Right atrium auricular region (tissue), 2 donors: ENCODE results near the gene PPCS. TPM values are rescaled to one million over a fixed set of nuclear protein-coding genes. Genes with fewer than 3 reads are reported as not detected.

Source experiments
- DNase-seq: peaks from one replicate; pipeline ENCODE4 v3.0.0-alpha.2; 2019; ENCODE audit warnings: low spot score
- H3K27ac ChIP-seq, 2 donors: fragments of 200-600 bp; sonication (generic); 1 replicate in 1 of 2; 2 replicates in 1 of 2; pipeline ENCODE4 v1.5.1; 2016 to 2019
- H3K27me3 ChIP-seq, 2 donors: fragments of 200-600 bp; sonication (generic); one replicate each; pipeline versions ENCODE4 v1.5.1 to v1.6.0; 2017 to 2019
- H3K36me3 ChIP-seq: fragments of 200-600 bp; sonication (generic); one replicate; pipeline ENCODE4 v1.5.1; 2016
- H3K4me1 ChIP-seq, 2 donors: fragments of 200-600 bp; sonication (generic); one replicate each; pipeline versions ENCODE4 v1.5.1 to v1.6.0; 2017 to 2019
- H3K4me3 ChIP-seq, 2 donors: fragments of 200-600 bp; sonication (generic); 1 replicate in 1 of 2; 2 replicates in 1 of 2; pipeline ENCODE4 v1.5.1; 2017 to 2019; ENCODE audit warnings: mild to moderate bottlenecking in 1 of 2, moderate library complexity in 1 of 2
- H3K9me3 ChIP-seq, 2 donors: fragments of 200-600 bp; sonication (generic); one replicate each; pipeline ENCODE4 v1.5.1; 2019
- total RNA-seq, 2 donors: library from RNA; depleted of rRNA; stranded (reverse); fragments of >200 nt; gene quantifications; one replicate each; pipeline ENCODE4 v1.1.0, GENCODE V29; 2016
- TF ChIP-seq, protein P1 (sequence below), 2 donors: fragments of 200-600 bp; sonication (generic); IDR thresholded peaks; one replicate each; pipeline ENCODE4 v1.5.1; 2019; ENCODE audit warnings: antibody characterized with exemption in 2 of 2

The PPCS gene
- total RNA-seq, 2 donors from 2014 or later = 36.8 to 42.6 TPM

DNA sequence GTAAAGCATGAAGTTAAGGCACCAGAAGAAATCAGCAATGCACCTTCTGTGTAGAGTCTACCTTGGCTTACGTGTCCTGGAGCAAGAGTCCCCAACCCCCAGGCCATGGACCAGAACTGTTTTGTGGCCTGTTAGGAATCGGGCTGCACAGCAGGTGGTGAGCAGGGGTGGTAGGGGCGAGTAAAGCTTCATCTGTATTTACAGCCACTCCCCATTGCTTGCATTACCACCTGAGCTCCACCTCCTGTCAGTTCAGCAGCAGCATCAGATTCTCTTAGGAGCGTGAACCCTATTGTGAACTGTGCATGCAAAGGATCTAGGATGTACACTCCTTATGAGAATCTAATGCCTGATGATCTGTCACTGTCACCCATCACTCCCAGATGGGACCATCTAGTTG, 22.0 kb upstream of the PPCS start:
- H3K36me3 ChIP-seq = no peaks in the 10 kb centered on the region
- no peaks in the 10 kb centered on the region for H3K27me3 ChIP-seq
- H3K9me3 ChIP-seq = no peaks in the 10 kb centered on the region
- no peak overlapping the region for H3K27ac ChIP-seq
- H3K4me3 ChIP-seq = no peak overlapping the region
- TF ChIP-seq, protein P1, sequence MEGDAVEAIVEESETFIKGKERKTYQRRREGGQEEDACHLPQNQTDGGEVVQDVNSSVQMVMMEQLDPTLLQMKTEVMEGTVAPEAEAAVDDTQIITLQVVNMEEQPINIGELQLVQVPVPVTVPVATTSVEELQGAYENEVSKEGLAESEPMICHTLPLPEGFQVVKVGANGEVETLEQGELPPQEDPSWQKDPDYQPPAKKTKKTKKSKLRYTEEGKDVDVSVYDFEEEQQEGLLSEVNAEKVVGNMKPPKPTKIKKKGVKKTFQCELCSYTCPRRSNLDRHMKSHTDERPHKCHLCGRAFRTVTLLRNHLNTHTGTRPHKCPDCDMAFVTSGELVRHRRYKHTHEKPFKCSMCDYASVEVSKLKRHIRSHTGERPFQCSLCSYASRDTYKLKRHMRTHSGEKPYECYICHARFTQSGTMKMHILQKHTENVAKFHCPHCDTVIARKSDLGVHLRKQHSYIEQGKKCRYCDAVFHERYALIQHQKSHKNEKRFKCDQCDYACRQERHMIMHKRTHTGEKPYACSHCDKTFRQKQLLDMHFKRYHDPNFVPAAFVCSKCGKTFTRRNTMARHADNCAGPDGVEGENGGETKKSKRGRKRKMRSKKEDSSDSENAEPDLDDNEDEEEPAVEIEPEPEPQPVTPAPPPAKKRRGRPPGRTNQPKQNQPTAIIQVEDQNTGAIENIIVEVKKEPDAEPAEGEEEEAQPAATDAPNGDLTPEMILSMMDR (IDR thresholded peaks at IDR 0.05) = no peak
- DNase-seq = no peak
- H3K4me1 ChIP-seq = peaks cover 0 to 6% of the 10 kb centered on the region in 2 donors

DNA sequence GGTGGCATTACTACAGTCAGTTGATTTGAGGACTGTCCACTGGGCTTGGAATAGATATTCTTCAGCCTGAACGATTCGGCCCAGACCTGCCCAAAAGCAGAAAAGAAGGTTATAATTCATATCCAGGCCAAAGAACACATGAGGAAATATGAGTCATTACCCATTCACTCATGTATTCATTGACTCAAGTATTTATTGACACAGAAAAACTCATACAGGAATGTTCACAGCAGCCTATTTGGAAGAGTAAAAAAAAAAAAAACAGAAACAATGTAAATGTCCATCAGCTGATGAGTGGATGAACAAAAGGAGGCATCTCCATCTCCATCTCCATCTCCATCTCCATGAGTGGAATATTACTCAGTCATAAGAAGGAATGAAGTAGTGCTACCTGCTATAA, 16.4 kb upstream of the PPCS start:
- Histone ChIP-seq H3K9me3 (no peaks in the 10 kb centered on the region), H3K4me1 (no peaks in the 10 kb centered on the region), H3K27me3 (no peaks in the 10 kb centered on the region), H3K4me3 (no peak overlapping the region), H3K27ac (no peak overlapping the region), H3K36me3 (no peaks in the 10 kb centered on the region)
- TF ChIP-seq, protein P1 (IDR thresholded peaks at IDR 0.05) = no peak
- DNase-seq = no peak

DNA sequence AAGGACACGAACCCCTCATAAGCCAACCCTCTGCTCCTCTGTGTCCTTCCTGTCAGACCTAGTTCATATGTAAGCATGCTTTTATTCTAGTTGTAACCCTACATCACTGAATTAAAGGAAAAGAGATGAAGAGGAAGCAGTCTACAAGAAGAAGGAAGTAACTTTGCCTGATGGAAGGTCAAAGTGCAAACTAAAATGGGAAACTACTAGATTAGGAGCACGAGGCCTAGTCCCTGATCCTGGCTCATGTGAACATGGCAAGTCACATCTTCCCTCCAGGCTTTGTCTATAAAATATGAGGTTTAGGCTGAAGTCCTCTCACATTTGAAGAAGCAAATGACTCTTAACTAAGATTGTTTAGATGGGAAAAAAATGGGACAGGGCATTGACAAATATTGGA, 13.7 kb upstream of the PPCS start:
- no peaks in the 10 kb centered on the region for H3K4me1 ChIP-seq
- no peaks in the 10 kb centered on the region for H3K36me3 ChIP-seq
- no peaks in the 10 kb centered on the region for H3K27me3 ChIP-seq
- H3K9me3 ChIP-seq = no peaks in the 10 kb centered on the region
- H3K4me3 ChIP-seq = no peak overlapping the region
- DNase-seq = no peak
- H3K27ac ChIP-seq = no peak overlapping the region
- TF ChIP-seq, protein P1 (IDR thresholded peaks at IDR 0.05) = no peak

DNA sequence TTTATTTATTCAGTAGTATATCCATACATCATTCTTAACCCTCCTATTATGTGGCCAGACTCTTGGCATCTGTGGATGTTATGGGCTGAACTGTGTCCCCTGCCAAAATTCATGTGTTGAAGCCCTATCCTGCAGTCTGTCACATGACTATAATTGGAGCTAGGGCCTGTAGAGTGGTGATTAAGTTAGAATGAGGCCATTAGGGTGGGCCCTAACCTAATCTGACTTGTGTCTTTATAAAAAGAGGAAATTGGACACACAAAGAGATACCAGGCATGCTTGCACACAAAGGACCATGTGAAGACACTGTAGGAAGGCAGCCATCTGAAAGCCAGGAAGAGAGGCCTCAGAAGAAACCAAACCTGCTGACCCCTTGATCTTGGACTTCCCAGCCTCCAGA, 7.1 kb upstream of the PPCS start:
- H3K36me3 ChIP-seq = no peaks in the 10 kb centered on the region
- TF ChIP-seq, protein P1 (IDR thresholded peaks at IDR 0.05) = no peak
- H3K4me3 ChIP-seq = no peak overlapping the region
- H3K27me3 ChIP-seq = no peaks in the 10 kb centered on the region
- H3K4me1 ChIP-seq = no peaks in the 10 kb centered on the region
- DNase-seq = no peak
- no peak overlapping the region for H3K27ac ChIP-seq
- H3K9me3 ChIP-seq = no peaks in the 10 kb centered on the region

DNA sequence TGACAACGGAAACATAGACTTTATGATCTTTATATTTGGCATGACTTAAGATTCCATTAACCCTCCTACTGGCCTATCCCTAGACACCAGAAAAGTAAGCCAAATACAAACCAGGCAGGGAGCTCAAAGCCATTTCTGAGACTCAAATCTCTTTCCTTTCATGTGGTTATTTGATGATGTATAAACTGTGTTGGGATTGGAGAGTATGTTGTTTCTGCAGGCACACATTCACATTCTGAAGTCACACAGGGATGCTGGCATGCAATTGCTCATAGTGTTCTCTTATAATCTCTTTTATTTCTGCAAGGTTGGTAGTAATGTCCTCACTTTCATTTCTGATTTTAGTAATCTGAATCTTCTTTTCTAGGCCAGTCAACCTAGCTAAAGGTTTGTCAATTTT, 6.3 kb upstream of the PPCS start:
- Histone ChIP-seq H3K9me3 (no peaks in the 10 kb centered on the region), H3K27me3 (no peaks in the 10 kb centered on the region), H3K27ac (no peak overlapping the region), H3K36me3 (no peaks in the 10 kb centered on the region), H3K4me1 (no peaks in the 10 kb centered on the region), H3K4me3 (no peak overlapping the region)
- TF ChIP-seq, protein P1 (IDR thresholded peaks at IDR 0.05) = no peak
- DNase-seq = no peak

DNA sequence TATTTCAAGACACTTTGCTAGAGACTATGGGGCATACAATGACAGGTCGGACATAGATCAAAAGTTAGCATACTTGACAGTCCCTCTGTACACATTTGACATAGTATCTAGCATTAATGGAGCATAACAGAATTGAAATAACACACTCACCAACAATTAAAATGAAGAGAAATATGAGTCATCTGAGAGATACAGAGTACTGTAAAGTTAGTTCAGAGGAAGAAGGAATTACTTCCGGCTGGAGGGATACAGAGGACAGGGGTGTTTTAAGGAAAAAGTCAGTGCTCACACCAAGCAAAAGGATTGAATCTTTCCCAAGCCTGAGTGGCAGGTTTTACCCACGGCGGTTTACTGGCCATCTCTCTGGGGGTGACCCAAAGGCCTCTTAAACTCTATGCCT, 3.0 kb upstream of the PPCS start:
- Histone ChIP-seq H3K4me3 (no peak overlapping the region), H3K9me3 (no peaks in the 10 kb centered on the region), H3K4me1 (peaks cover 0 to 21% of the 10 kb centered on the region in 2 donors), H3K27me3 (no peaks in the 10 kb centered on the region), H3K27ac (no peak overlapping the region), H3K36me3 (no peaks in the 10 kb centered on the region)
- no peak for DNase-seq
- TF ChIP-seq, protein P1 (IDR thresholded peaks at IDR 0.05) = no peak
